Mesodermal cell (in vitro differentiated cells): ENCODE results near the gene NDEL1.

Experiments
- H3K27ac ChIP-seq: 2 replicates; pipeline ENCODE4 v1.7.0; 2013; ENCODE audit warnings: mild to moderate bottlenecking, low read depth, low read length, moderate library complexity; ENCODE audit not compliant: severe bottlenecking
- H3K36me3 ChIP-seq: 2 replicates; pipeline ENCODE4 v1.7.1; 2013; ENCODE audit warnings: mild to moderate bottlenecking, low read length, moderate library complexity; ENCODE audit not compliant: control insufficient read depth, insufficient read depth
- H3K4me1 ChIP-seq: one replicate; pipeline ENCODE4 v1.7.1; 2013; ENCODE audit warnings: mild to moderate bottlenecking, low read length; ENCODE audit not compliant: insufficient read depth, control insufficient read depth, poor library complexity, severe bottlenecking
- H3K4me3 ChIP-seq: 2 replicates; pipeline ENCODE4 v1.7.0; 2013; ENCODE audit warnings: low read length, control low read depth, mild to moderate bottlenecking; ENCODE audit not compliant: insufficient read depth, poor library complexity, severe bottlenecking; ENCODE audit errors: extremely low read depth
- H3K9me3 ChIP-seq: 2 replicates; pipeline ENCODE4 v1.7.1; 2013; ENCODE audit warnings: mild to moderate bottlenecking, low read length, moderate library complexity; ENCODE audit not compliant: control insufficient read depth
- WGBS, 2 experiments: methylation state at CpG; one replicate each; pipeline ENCODE4 v1.1.5; 2013; ENCODE audit warnings: missing lambda C conversion rate in 2 of 2; ENCODE audit not compliant: insufficient coverage in 2 of 2; 5-methylcytosine and 5-hydroxymethylcytosine counted together

The NDEL1 gene

GRCh38 chr17:8468980-8469379 is 33.3 kb downstream of the NDEL1 start:
- Histone ChIP-seq H3K27ac (no peak overlapping the region), H3K36me3 (peaks cover 74% of the 10 kb centered on the region), H3K9me3 (no peaks in the 10 kb centered on the region), H3K4me1 (no peaks in the 10 kb centered on the region), H3K4me3 (no peak overlapping the region)
- WGBS, 2 experiments, result 100% methylated on average over 2 to 3 of the region's 3 CpGs

DNA sequence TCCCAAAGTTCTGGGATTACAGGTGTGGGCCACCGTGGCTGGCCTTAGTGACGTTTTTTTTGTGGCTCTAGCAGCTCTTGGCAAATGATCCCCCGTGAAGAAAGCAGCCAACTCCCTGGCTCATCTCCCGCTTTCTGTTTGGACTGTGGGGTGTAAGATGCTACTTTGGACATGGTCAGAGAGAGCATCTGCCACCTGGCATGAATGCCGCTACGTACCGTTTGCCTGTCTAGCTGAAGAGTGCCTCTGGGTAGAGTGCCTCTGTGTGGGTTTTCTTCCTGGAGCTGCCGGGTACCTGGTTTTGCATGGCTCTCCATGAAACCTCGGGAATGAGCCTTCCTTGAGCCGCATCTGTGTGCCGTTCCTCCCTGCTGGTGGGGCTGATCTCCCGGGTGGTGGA is 34.3 kb downstream of the NDEL1 start:
- no peaks in the 10 kb centered on the region for H3K9me3 ChIP-seq
- H3K27ac ChIP-seq, result no peak overlapping the region
- H3K4me1 ChIP-seq, result no peaks in the 10 kb centered on the region
- peaks cover 77% of the 10 kb centered on the region for H3K36me3 ChIP-seq
- 96 to 99% methylated on average over 12 of the region's 12 CpGs for WGBS, 2 experiments
- no peak overlapping the region for H3K4me3 ChIP-seq

DNA sequence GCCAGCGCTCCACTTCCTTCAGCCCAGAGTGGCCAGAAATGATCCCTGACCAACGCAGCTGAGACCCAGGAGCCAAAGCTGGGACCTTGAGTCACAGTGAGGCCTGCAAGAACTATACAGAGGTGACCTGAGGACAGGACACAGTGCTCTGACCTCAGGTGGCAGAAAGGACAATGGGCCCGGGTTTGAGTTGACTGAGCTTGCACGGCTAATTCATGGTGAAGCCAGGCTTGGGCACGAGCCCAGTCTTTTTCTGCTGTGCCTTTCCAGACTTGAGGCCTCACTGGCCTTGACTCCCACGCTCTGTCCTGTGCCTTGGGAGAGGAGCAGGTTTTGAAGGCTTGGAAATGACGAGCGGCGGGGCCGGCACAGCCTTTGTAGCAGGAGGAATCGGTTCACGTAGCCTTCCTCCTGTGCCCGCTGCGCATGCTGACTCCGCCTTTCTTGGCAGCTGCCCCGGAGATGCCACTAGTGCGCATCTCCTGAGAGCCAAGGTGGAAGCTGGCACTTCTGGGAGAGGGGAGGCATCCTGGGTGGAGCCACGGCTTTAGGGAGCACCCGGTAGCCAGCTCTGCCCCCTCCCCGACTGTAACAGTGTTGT is 34.9 kb downstream of the NDEL1 start:
- Histone ChIP-seq H3K4me1 (no peaks in the 10 kb centered on the region), H3K27ac (no peak overlapping the region), H3K9me3 (no peaks in the 10 kb centered on the region), H3K4me3 (no peak overlapping the region), H3K36me3 (peaks cover 83% of the 10 kb centered on the region)
- 96 to 97% methylated on average over 18 to 20 of the region's 20 CpGs for WGBS, 2 experiments

GRCh38 chr17:8472663-8473062 is 37.0 kb downstream of the NDEL1 start:
- H3K27ac ChIP-seq, result no peak overlapping the region
- no peaks in the 10 kb centered on the region for H3K9me3 ChIP-seq
- no peaks in the 10 kb centered on the region for H3K4me1 ChIP-seq
- WGBS, 2 experiments, result 94 to 96% methylated on average over 5 to 7 of the region's 8 CpGs
- H3K4me3 ChIP-seq, result no peak overlapping the region
- H3K36me3 ChIP-seq, result peaks cover 90% of the 10 kb centered on the region

- 97 to 99% methylated on average over 9 to 12 of the region's 13 CpGs for WGBS, 2 experiments
- peaks cover 90% of the 10 kb centered on the region for H3K36me3 ChIP-seq
- H3K9me3 ChIP-seq, result no peaks in the 10 kb centered on the region
Measured at GRCh38 chr17:8473451-8474192, 37.9 kb downstream of the NDEL1 start.

GRCh38 chr17:8474826-8475225 is 39.1 kb downstream of the NDEL1 start:
- Histone ChIP-seq H3K27ac (peak overlapping the region; percentile 19), H3K4me3 (no peak overlapping the region), H3K36me3 (peaks cover 100% of the 10 kb centered on the region), H3K4me1 (no peaks in the 10 kb centered on the region), H3K9me3 (no peaks in the 10 kb centered on the region)
- WGBS, 2 experiments, result 95% methylated on average over 8 to 12 of the region's 15 CpGs

More at GRCh38 chr17:8473451-8474192, 37.9 kb downstream of the NDEL1 start:
- no peak overlapping the region for H3K4me3 ChIP-seq
- no peak overlapping the region for H3K27ac ChIP-seq
- no peaks in the 10 kb centered on the region for H3K4me1 ChIP-seq

DNA sequence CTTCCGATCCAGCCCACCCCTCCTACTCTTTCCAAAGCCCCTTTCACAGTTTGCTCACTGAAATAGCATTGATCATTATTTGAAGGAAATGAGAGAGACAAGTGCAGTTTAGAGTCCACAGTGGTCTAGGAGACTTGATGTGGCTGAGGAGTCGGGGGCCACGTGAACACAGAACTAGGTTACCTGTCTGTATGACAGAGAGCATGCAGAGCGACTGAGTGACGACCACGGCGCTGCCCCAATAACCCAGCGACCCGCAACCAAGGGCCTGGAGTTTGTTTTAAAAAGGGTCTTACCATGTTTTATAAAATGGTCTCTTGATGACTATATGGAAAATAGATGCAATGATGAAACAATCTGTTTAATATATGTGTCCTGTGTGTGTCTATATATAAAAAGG is 39.5 kb downstream of the NDEL1 start:
- 94 to 98% methylated on average over 8 to 9 of the region's 9 CpGs for WGBS, 2 experiments
- peak overlapping the region; percentile 19 for H3K27ac ChIP-seq
- H3K36me3 ChIP-seq, result peaks cover 100% of the 10 kb centered on the region
- H3K4me3 ChIP-seq, result no peak overlapping the region
- no peaks in the 10 kb centered on the region for H3K9me3 ChIP-seq
- H3K4me1 ChIP-seq, result no peaks in the 10 kb centered on the region

GRCh38 chr17:8475781-8476180 is 40.1 kb downstream of the NDEL1 start:
- Histone ChIP-seq H3K36me3 (peaks cover 100% of the 10 kb centered on the region), H3K9me3 (no peaks in the 10 kb centered on the region), H3K4me1 (no peaks in the 10 kb centered on the region), H3K4me3 (no peak overlapping the region), H3K27ac (no peak overlapping the region)
- 95 to 98% methylated on average over 9 to 13 of the region's 16 CpGs for WGBS, 2 experiments

DNA sequence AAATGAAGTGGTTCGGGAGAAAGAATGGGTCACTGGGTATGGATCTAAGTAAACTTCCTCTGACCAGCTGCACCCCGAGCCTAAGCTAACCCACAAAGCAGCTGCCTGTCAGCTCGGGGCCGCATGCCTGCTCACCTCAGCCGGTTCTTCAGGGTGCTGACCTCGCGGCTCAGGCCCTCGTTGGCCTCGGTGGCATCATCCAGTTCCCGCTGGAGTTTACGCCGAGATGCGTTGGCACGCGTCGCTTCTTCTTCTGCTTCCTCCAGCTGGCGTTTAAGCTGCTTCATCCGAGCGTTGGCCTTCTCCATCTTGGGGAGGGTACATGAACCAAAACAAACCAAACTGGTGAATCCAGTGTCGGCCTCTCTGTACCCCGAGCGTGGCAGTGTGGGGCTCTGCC is 41.1 kb downstream of the NDEL1 start:
- WGBS, 2 experiments, result 95 to 97% methylated on average over 21 to 22 of the region's 22 CpGs
- peaks cover 4% of the 10 kb centered on the region for H3K4me1 ChIP-seq
- no peak overlapping the region for H3K4me3 ChIP-seq
- peaks cover 100% of the 10 kb centered on the region for H3K36me3 ChIP-seq
- no peak overlapping the region for H3K27ac ChIP-seq
- H3K9me3 ChIP-seq, result no peaks in the 10 kb centered on the region

- 98% methylated on average over 8 of the region's 8 CpGs for WGBS, 2 experiments
- Histone ChIP-seq H3K4me1 (peaks cover 4% of the 10 kb centered on the region), H3K27ac (no peak overlapping the region), H3K4me3 (no peak overlapping the region), H3K36me3 (peaks cover 100% of the 10 kb centered on the region), H3K9me3 (no peaks in the 10 kb centered on the region)
Measured at GRCh38 chr17:8477171-8477570, 41.5 kb downstream of the NDEL1 start.
